AG04450 (cell line): Measurements from ENCODE around the gene ACSL1. TPM values are rescaled to one million over a fixed set of nuclear protein-coding genes. Genes with fewer than 3 reads are reported as not detected.

ENCODE experiments used
- CTCF ChIA-PET: fragments of 300-600, 350-600 bp; formaldehyde crosslinking; extraction: SDS; loops from one replicate; lab custom pipeline; 2022; ENCODE audit warnings: antibody characterized with exemption, inconsistent platforms; lab: Charles Lee
- POLR2A ChIA-PET: fragments of 350-600 bp; formaldehyde crosslinking; extraction: SDS; loops from one replicate; lab custom pipeline; 2021; ENCODE audit warnings: antibody characterized with exemption, inconsistent platforms; lab: Yijun Ruan, JAX
- DNase-seq: peaks from one replicate; pipeline ENCODE4 v3.0.0-alpha.2; 2011; ENCODE audit warnings: low read depth, low spot score
- H3K27ac ChIP-seq: one replicate; pipeline ENCODE4 v1.5.1; 2012; ENCODE audit warnings: low read depth, low read length, control low read depth
- H3K27me3 ChIP-seq: one replicate; pipeline ENCODE4 v1.6.0; 2012; ENCODE audit warnings: low read length; ENCODE audit not compliant: control insufficient read depth, insufficient read depth
- H3K4me3 ChIP-seq: 2 replicates; pipeline ENCODE4 v1.5.1; 2011; ENCODE audit warnings: mild to moderate bottlenecking, low read depth, low read length, control low read depth
- H3K9me3 ChIP-seq: 2 replicates; pipeline ENCODE4 v1.5.1; 2012; ENCODE audit warnings: low read length; ENCODE audit not compliant: control insufficient read depth, insufficient read depth
- CTCF ChIP-seq: IDR thresholded peaks from 2 replicates; pipeline ENCODE4 v1.5.1; 2011; ENCODE audit warnings: low read depth, low read length, control low read depth, inconsistent platforms
- polyA plus RNA-seq: library from polyadenylated mRNA; depleted of rRNA; stranded (reverse); fragments of >200 nt; gene quantifications from 2 replicates; pipeline ENCODE4 v1.2.3, GENCODE V29; 2011; rRNA removed
- small RNA-seq: library from RNA; depleted of rRNA; stranded (forward); fragments of <200 nt; gene quantifications from one replicate; pipeline ENCODE3, GENCODE V24; 2012; ENCODE audit warnings: low read depth; ENCODE audit not compliant: insufficient read length

The ACSL1 gene
- polyA plus RNA-seq, 1 experiment, result 23.9 TPM

- POLR2A ChIA-PET, result no interaction called here
- no peak overlapping the region for H3K27ac ChIP-seq
- no peak for DNase-seq
- no peak for TF ChIP-seq CTCF
- H3K9me3 ChIP-seq, result no peaks in the 10 kb centered on the region
- H3K4me3 ChIP-seq, result no peak overlapping the region
- CTCF ChIA-PET, result interaction anchor here (0.5 kb wide), 1 partner anchor 143 kb away, joined by 3 read pairs; no protein-coding TSS in a partner anchor
- H3K27me3 ChIP-seq, result no peaks in the 10 kb centered on the region
Observed at GRCh38 chr4:184706453-184706852, 119.3 kb downstream of the ACSL1 start.

- DNase-seq, result no peak
- ChIA-PET CTCF (no interaction called here), POLR2A (no interaction called here)
- H3K27ac ChIP-seq, result no peak overlapping the region
- H3K4me3 ChIP-seq, result no peak overlapping the region
- no peaks in the 10 kb centered on the region for H3K27me3 ChIP-seq
- no peak for TF ChIP-seq CTCF
- no peaks in the 10 kb centered on the region for H3K9me3 ChIP-seq
Observed at GRCh38 chr4:184705692-184706091, 120.1 kb downstream of the ACSL1 start.

Small RNA genes within 50 kb of the gene (small RNA-seq; reads per million reads assigned to genes)
- not detected for gene MIR3945

Other genes with a start within 250 kb of the ACSL1 start
- gene CASP3, start 176.5 kb downstream of the ACSL1 start, polyA plus RNA-seq, result 38.9 and 51.8 TPM in 2 replicates
- 6.6 and 12.2 TPM in 2 replicates for gene PRIMPOL, start 176.2 kb downstream of the ACSL1 start, polyA plus RNA-seq
- gene CENPU, start 91.9 kb downstream of the ACSL1 start, polyA plus RNA-seq, result 6.3 and 8.0 TPM in 2 replicates
- not detected in 2 replicates for gene HELT, start 192.5 kb upstream of the ACSL1 start, polyA plus RNA-seq